AG04450 (cell line): ENCODE results near the gene ZFAND5. TPM values are rescaled to one million over a fixed set of nuclear protein-coding genes. Genes with fewer than 3 reads are reported as not detected.

Source experiments
- CTCF ChIA-PET: fragments of 300-600, 350-600 bp; formaldehyde crosslinking; extraction: SDS; loops from one replicate; lab custom pipeline; 2022; ENCODE audit warnings: antibody characterized with exemption, inconsistent platforms; lab: Charles Lee
- POLR2A ChIA-PET: fragments of 350-600 bp; formaldehyde crosslinking; extraction: SDS; loops from one replicate; lab custom pipeline; 2021; ENCODE audit warnings: antibody characterized with exemption, inconsistent platforms; lab: Yijun Ruan, JAX
- DNase-seq: peaks from one replicate; pipeline ENCODE4 v3.0.0-alpha.2; 2011; ENCODE audit warnings: low read depth, low spot score
- H3K27ac ChIP-seq: one replicate; pipeline ENCODE4 v1.5.1; 2012; ENCODE audit warnings: low read depth, low read length, control low read depth
- H3K27me3 ChIP-seq: one replicate; pipeline ENCODE4 v1.6.0; 2012; ENCODE audit warnings: low read length; ENCODE audit not compliant: control insufficient read depth, insufficient read depth
- H3K4me3 ChIP-seq: 2 replicates; pipeline ENCODE4 v1.5.1; 2011; ENCODE audit warnings: mild to moderate bottlenecking, low read depth, low read length, control low read depth
- H3K9me3 ChIP-seq: 2 replicates; pipeline ENCODE4 v1.5.1; 2012; ENCODE audit warnings: low read length; ENCODE audit not compliant: control insufficient read depth, insufficient read depth
- CTCF ChIP-seq: IDR thresholded peaks from 2 replicates; pipeline ENCODE4 v1.5.1; 2011; ENCODE audit warnings: low read depth, low read length, control low read depth, inconsistent platforms
- polyA plus RNA-seq: library from polyadenylated mRNA; depleted of rRNA; stranded (reverse); fragments of >200 nt; gene quantifications from 2 replicates; pipeline ENCODE4 v1.2.3, GENCODE V29; 2011

Gene ZFAND5
- polyA plus RNA-seq, 1 experiment = 195 TPM

- ChIA-PET CTCF (interaction anchor here (0.5 to 3.4 kb wide), 7 partner anchors 19 to 550 kb away, joined by 3 to 17 read pairs (median 7); no protein-coding TSS in a partner anchor), POLR2A (interaction anchor here (0.5 to 2.2 kb wide), 3 partner anchors 31 to 50 kb away, joined by 3 to 21 read pairs (median 4); partner anchors contain the start of gene ZFAND5)
- Histone ChIP-seq H3K27ac (no peak overlapping the region), H3K9me3 (no peaks in the 10 kb centered on the region), H3K4me3 (no peak overlapping the region), H3K27me3 (no peaks in the 10 kb centered on the region)
- TF ChIP-seq CTCF = no peak
- no peak for DNase-seq
These were observed 49.9 kb downstream of the ZFAND5 start for GRCh38 chr9:72315089-72315509.

GRCh38 chr9:72313507-72313906 lies 51.5 kb downstream of the ZFAND5 start:
- ChIA-PET POLR2A (no interaction called here), CTCF (interaction anchor here (1.5 to 3.4 kb wide), 2 partner anchors 22 to 279 kb away, joined by 4 to 17 read pairs; no protein-coding TSS in a partner anchor)
- DNase-seq = no peak
- Histone ChIP-seq H3K4me3 (no peak overlapping the region), H3K9me3 (no peaks in the 10 kb centered on the region), H3K27ac (no peak overlapping the region), H3K27me3 (no peaks in the 10 kb centered on the region)
- TF ChIP-seq CTCF = no peak

- no peak overlapping the region for H3K4me3 ChIP-seq
- ChIA-PET CTCF (no interaction called here), POLR2A (no interaction called here)
- no peaks in the 10 kb centered on the region for H3K9me3 ChIP-seq
- DNase-seq = no peak
- no peaks in the 10 kb centered on the region for H3K27me3 ChIP-seq
- no peak for TF ChIP-seq CTCF
- H3K27ac ChIP-seq = no peak overlapping the region
These were observed 52.5 kb downstream of the ZFAND5 start for GRCh38 chr9:72312386-72312987.

- ChIA-PET CTCF (interaction anchor here (0.8 kb wide), 1 partner anchor 28 kb away, joined by 3 read pairs; no protein-coding TSS in a partner anchor), POLR2A (no interaction called here)
- Histone ChIP-seq H3K9me3 (no peaks in the 10 kb centered on the region), H3K27me3 (no peaks in the 10 kb centered on the region), H3K27ac (no peak overlapping the region), H3K4me3 (no peak overlapping the region)
- TF ChIP-seq CTCF = no peak
- no peak for DNase-seq
These were observed 55.5 kb downstream of the ZFAND5 start for GRCh38 chr9:72309364-72310133.

GRCh38 chr9:72306761-72307160 lies 58.2 kb downstream of the ZFAND5 start:
- Histone ChIP-seq H3K27ac (no peak overlapping the region), H3K4me3 (no peak overlapping the region), H3K9me3 (no peaks in the 10 kb centered on the region), H3K27me3 (no peaks in the 10 kb centered on the region)
- TF ChIP-seq CTCF = no peak
- CTCF ChIA-PET = no interaction called here
- POLR2A ChIA-PET = no interaction called here
- no peak for DNase-seq
